Activated CD4-positive, alpha-beta T cell treated with anti-CD3 and anti-CD28 coated beads, Interleukin-10, Interleukin-2, amounts not matched to agents 100 ng/mL and 50 ng/mL, durations not matched to agents 16 hours and 8 hours (primary cell): ENCODE results near the gene CAMSAP2.
A peak's percentile ranks its signal among the peaks of the same experiment; 100 is the strongest.

Source experiments
- DNase-seq: peaks from one replicate; pipeline ENCODE4 v3.0.0-alpha.2; 2020

Gene CAMSAP2

DNA sequence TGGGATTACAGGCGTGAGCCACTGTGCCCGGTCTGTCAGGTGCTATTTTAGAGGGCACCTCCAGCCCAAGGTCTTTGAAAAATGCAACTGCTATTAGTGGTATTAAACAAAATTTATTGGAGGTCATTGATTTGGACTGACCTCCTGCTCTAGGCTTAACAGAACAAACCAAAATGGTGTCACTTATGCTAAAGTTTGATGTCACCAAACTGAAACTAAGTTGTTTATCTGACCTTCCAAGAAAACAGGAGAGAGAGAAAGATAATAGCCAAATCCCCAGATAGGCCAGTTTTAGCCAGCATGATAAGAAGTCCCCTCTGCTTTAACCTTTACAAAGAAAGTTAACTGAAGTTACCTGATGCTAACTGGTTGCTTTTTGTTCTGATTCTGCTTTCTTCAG, 147.9 kb downstream of the CAMSAP2 start:
- no peak for DNase-seq

DNA sequence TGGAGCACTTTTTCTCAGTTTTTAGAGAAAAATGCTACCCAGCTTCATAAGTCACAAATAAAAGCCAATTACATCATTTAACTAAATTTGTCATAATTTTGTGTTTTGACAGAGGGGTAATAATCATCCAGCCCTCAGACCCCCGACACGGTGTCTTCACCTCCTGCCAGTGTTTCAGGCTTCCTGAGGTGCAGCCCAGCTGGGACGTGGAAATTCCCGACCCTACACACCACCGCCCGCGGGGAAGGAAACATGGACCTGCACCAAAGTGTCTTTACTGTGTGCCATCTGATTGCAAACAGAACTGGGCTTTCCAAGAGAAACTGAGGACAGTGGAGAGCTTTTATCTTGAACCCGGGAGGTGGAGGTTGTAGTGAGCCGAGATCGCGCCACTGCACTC, 148.3 kb downstream of the CAMSAP2 start:
- no peak for DNase-seq

DNA sequence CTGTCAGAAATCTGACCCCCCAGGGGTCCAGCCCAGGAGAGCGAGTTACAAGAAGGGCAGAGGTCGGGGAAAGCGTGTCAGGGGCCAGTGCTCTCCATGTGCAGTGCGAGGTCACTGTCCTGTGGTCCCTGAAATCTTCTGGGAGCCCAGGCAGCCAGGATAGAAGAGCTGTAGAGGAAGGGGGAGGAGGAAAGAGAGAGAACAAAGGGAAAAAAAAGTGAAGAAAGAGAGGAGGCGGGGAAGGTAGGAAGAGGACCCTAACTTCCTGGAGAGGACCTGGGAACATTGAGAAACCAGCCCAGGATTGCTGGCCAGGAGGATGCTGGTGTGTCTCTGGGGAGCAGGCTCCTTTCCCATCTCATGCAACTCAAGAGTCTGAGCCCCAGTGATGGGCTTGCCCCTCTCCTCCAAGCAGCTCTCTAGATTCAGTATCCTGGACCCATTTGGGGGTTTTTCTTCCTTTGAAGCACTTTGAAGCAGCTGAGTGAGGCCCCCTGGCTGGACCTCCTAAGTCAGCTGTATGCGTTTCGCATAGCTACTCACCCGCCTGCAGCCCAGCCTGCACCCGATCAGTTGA, 149.2 kb downstream of the CAMSAP2 start:
- no peak for DNase-seq

DNA sequence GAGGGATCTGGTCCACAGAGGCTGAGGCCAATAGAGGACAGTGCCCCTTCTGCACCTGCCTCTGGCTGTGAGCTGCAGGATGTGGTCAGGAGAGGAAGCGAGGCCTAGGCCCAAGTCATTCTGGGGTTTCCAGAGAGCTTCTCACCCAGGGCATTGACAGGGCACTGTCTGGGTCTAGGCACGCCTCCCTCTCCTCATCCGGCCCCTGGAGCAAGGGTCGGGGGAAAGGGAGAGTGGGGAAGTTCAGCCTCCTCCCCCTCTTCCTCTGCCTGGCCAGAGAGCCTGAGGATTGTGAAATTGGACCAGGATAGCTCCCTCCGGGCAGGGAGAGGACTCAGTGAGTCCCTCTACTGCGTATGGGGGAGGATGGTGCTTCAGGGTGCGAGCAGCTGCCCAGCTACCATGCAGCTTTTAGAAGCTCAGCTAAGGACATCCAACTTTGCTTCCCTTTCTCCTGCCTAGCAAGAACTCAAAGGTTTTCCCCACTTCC, 149.7 kb downstream of the CAMSAP2 start:
- peak; percentile 78 for DNase-seq

GRCh38 chr1:200889571-200889970, 150.9 kb downstream of the CAMSAP2 start:
- DNase-seq: peak; percentile 77

DNA sequence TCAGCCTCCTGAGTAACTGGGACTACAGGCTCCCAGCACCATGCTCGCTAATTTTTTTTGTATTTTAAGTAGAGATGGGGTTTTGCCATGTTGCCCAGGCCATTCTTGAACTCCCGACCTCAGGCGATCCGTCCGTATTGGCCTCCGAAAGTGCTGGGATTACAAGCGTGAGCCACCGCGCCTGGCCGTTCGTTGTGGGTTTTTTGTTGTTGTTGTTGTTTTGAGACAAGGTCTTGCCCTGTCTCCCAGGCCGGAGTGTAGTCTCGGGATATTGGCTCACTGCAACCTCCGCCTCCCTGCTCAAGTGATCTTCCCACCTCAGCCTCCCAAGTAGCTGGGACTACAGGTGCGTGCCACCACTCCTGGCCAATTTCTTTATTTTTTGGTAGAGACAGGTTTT, 151.3 kb downstream of the CAMSAP2 start:
- DNase-seq: no peak

DNA sequence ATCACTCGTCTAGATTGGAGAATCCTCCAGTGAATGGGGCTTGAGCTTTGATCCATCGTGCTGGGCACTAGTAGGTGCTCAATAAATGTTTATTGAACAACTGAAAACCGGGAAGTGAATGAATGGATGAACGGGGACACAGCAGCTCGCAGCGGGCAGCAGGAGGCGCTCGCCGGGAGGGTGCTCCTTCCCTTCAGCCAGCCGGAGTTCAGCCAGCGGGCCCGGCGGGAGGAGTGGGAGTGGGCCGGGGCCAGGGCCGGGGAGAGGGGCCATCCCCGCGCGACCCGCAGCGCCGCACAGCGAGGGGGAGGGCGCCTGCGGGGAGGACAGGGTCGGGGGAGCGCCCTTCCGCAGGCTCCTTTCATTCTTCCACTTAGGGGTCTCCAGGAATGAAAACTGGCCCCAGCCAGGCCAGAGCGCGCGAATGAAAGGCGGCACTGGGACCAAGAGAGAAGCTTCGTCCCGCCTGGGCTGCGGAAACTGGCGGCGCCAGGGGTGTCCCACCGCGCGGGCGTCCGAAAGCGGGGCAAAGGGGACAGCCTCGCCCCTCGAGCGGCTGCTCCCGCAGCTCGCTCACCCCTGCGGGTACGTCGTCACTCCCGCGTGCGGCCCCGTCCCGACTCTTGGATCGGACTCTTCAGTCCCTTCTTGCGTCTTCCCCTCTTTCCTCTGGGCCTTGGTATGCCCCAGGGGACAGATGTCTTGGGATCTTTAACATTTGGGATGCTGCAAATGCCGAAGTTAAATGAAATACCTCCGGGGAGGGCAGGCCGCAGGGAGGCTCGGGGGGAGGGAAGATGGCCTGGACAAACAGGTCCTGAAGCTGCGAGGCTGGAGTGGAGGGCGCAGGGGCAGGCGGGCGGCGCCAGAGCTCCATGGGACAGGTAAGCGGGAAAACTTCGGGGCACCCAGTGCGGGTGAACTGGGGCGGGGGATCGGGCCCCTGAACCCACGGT, 152.4 kb downstream of the CAMSAP2 start:
- no peak for DNase-seq

DNA sequence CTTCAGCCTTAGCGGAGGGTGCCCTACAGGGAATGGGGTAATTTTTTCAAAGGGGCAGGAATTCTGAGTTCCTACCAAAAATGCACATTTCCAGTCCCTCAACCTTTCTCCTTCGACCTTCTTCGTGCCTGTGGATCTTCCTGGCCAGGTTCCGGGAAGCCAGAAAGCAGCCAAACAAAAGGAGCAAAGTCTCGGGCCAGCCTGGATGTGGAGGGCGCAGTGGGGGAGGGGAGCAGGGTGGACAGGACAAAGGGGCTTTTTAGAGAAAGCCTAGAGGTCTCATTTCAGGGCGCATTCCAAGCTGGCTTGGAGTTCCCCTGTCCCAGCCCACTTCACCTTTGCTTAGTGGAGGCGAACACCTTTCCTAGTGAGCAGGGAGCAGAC, 153.1 kb downstream of the CAMSAP2 start:
- DNase-seq: no peak

GRCh38 chr1:200892546-200892945, 153.9 kb downstream of the CAMSAP2 start:
- DNase-seq: no peak

DNA sequence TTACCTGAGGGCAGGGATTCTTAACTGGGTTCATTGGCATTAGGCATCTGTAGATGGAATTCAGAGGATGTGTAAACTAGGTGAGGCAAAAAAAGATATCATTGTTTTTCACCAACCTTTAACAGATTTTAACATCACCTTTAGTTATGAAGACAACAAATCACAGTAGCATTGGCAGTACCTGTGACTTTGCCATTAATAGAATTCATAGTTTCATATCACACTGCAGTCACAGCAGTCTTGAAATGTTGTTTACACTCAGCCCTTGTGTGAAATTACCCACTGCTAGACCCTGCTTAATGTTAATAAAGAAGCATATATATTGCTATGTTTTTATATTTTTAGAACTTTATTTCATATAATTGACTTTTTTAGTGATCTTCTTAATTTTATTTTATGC, 154.3 kb downstream of the CAMSAP2 start:
- no peak for DNase-seq

DNA sequence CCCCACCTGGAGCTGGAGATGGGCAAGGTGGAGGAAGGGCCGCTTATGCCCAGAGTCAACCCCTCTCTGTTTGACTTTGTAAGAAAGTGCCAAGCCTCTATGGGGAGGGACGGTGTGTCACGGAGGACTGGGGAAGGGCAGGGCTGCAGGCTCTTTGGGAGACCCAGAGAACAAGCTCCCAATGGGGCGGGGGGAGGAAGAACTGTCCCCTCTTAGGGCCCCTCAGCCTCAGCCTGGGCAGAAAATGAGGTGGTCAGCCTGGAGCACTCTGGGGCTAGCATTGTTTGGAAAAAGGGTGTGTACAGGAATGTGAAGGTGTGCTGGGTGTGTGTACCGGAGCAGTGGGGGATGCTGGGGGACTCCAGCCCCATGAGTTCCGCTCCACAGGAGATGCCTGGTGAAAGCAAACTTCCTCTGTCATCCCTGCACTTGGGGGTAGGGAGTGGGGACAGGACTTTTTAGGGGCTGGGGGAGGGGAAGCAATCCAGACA, 154.8 kb downstream of the CAMSAP2 start:
- DNase-seq: no peak

DNA sequence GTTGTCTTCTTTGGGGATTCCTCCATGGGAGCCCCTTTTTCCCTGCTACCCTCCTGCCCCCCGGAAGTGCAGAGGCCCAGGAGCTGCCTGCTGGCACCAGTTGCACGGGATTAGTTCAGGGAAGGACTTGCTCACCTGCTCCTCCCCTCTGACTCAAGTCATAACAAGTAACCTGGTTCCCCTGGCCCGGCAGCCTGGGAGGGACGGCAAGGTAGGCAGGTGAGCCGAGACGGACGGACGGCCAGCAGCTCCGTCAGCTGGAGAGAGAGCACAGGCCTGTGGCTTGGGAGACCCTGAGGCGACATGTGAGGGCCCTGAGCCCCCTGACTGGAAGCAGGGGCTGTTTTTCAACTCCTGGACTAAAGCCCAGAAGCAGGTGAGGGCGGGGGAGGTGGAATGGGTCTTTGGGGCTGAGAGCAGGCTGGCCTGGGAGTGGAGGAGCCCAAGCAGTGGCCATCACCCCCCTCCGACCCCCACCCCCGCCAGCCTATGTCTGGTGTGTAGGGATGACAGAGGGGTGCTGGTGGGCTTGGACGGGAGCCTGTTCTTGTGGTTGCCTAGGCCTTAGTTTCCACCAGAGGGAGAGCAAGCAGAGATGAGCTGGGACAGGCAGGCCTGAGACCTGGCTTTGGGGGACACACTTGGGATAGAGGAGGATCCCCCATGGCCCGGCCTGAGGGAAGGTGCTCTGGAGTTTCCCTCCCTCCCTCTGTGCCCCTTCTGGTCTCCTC, 156.2 kb downstream of the CAMSAP2 start, which contains the start of gene INAVA:
Gene INAVA, plus strand, starts transcription at position 189 of the 731 bp plus-strand sequence. CDS start 3,501 bp downstream, outside the sequence.
- DNase-seq: no peak

DNA sequence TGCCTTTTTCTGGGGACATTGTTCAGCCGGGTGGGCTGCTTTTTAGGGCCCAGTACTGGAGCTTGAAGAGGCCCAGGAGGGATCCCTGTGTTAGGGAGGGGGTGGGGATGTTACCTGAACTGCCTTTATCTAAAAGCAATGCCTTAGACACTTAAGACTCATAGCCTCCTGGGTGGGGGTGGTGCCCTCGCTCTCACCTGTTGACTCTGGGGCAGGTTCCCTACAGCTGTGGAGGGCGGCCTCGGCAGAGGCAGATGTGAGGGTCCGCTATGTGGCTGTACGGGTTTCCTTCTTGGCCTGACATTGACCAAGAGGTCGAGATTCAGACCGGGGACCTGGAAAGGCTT, 156.7 kb downstream of the CAMSAP2 start:
- no peak for DNase-seq

- DNase-seq: no peak
These were observed 157.3 kb downstream of the CAMSAP2 start for GRCh38 chr1:200895801-200896530.

GRCh38 chr1:200896531-200897196, 158.0 kb downstream of the CAMSAP2 start:
- no peak for DNase-seq

- DNase-seq: no peak
These were observed 158.6 kb downstream of the CAMSAP2 start for GRCh38 chr1:200897259-200897658.

- no peak for DNase-seq
These were observed 160.3 kb downstream of the CAMSAP2 start for GRCh38 chr1:200899015-200899386.

- DNase-seq: no peak
These were observed 160.8 kb downstream of the CAMSAP2 start for GRCh38 chr1:200899451-200899915.

DNA sequence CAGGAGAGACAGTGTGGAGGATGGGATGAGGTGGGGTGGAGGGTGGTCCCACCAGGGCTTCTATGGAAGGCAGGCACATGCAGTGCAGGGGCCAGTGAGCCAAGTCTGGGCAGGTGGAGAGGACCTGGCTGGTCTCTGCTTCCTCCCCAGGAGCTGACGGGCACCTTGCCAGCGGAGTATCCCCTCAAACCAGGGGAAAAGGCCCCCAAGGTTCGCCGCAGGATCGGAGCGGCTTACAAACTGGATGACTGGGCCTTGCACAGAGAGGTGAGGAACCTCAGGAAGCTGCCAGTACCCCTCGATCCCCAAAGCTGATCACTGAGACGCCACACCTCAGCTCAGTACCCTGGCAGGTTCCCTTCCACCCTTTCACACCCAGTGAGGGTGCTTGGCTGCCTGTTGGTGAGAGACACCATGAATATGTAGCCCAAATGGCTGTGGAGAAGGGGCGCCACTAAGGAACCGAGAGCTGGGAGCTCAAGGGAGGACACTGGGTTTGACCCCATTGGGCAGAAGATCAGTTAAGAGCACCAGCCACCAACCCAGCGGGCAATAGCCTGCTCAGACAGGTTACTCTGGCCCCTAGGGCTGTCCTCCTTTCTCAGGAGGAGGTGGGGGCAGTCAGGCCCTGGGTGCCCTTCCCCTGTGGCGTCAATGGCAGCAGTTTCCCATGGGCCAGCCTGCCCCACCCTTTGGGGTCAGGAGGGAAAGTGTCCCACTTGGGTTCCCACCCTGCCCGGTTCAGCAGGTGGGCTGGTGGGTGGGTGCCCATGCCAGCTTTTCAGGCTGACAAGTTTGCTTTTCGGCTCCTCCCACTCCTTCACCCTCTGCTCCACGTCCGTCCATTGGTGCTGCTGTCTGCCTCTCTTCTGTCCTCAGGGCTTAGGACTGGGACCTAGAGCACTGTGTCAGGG, 161.5 kb downstream of the CAMSAP2 start:
- no peak for DNase-seq

DNA sequence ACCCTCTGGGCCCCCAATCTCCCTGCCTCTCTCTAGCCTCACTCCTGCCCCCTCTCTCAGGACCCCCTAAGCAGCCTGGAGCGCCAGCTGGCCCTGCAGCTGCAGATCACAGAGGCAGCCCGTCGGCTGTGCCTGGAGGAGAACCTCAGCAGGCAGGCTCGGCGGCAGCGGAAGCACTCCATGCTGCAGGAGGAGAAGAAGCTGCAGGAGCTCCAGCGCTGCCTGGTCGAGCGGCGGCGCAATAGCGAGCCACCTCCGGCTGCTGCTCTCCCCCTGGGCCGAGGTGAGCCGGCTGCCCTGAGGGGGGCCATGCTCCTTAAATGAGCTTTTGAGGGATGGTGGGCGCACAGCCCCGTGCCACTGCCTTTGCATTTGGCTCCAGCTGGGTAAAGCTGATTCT, 162.2 kb downstream of the CAMSAP2 start:
- DNase-seq: no peak

GRCh38 chr1:200901350-200901749, 162.7 kb downstream of the CAMSAP2 start:
- no peak for DNase-seq
